Parathyroid adenoma (tissue), 2 donors: ENCODE data around the gene ADCYAP1.

Experiments
- H2AFZ ChIP-seq: fragments of 300-600 bp; sonication (generic); one replicate; pipeline ENCODE4 v1.7.0; 2017; ENCODE audit warnings: antibody characterized with exemption, mild to moderate bottlenecking
- H3K27ac ChIP-seq: fragments of 300-600 bp; sonication (generic); one replicate; pipeline ENCODE4 v1.7.0; 2017
- H3K27me3 ChIP-seq: fragments of 300-600 bp; sonication (generic); one replicate; pipeline ENCODE4 v1.7.0; 2017; ENCODE audit warnings: low read length; ENCODE audit not compliant: control insufficient read depth, insufficient read depth
- H3K36me3 ChIP-seq: fragments of 300-600 bp; sonication (generic); one replicate; pipeline ENCODE4 v1.7.0; 2017; ENCODE audit warnings: low read length; ENCODE audit not compliant: control insufficient read depth, insufficient read depth
- H3K4me1 ChIP-seq: fragments of 300-600 bp; sonication (generic); one replicate; pipeline ENCODE4 v1.7.0; 2017; ENCODE audit warnings: control low read depth
- H3K4me2 ChIP-seq: fragments of 300-600 bp; sonication (generic); one replicate; pipeline ENCODE4 v1.7.0; 2017; ENCODE audit warnings: low read length
- H3K4me3 ChIP-seq: fragments of 300-600 bp; sonication (generic); one replicate; pipeline ENCODE4 v1.7.0; 2017; ENCODE audit warnings: low read depth, low read length
- H3K79me2 ChIP-seq: fragments of 300-600 bp; sonication (generic); one replicate; pipeline ENCODE4 v1.7.0; 2017; ENCODE audit warnings: control low read depth
- H3K9ac ChIP-seq: fragments of 300-600 bp; sonication (generic); one replicate; pipeline ENCODE4 v1.7.0; 2017; ENCODE audit warnings: mild to moderate bottlenecking
- H3K9me3 ChIP-seq: fragments of 300-600 bp; sonication (generic); one replicate; pipeline ENCODE4 v1.7.0; 2017; ENCODE audit warnings: low read length; ENCODE audit not compliant: control insufficient read depth
- CTCF ChIP-seq: fragments of 300-600 bp; sonication (generic); IDR thresholded peaks from one replicate; pipeline ENCODE4 v1.7.0; 2017; ENCODE audit warnings: antibody characterized with exemption, mild to moderate bottlenecking
- donor health status: primary hyperparathyroidism.

Gene ADCYAP1

DNA sequence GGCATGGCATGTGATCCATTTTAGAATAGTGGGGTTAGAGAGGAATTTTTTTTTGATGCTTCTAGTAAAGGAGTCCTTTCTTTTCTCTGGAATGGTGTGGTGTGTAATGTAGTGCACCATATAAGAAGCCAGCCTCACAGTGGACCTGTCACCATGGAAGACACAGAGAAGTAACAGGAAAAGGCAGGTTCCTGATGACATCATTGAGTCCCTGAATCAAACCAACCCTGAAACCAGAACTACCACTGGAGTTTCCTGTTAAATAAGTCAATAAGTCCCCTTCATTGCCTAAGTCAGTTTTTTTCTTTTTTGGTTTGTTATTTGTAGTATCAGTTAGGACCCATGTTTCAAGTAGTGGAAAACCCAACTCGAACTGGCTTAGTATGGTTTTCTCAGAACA lies 11.9 kb downstream of the ADCYAP1 start:
- Histone ChIP-seq H3K4me3 (no peak overlapping the region), H3K4me1 (no peaks in the 10 kb centered on the region), H3K9ac (no peak overlapping the region), H3K27ac (no peak overlapping the region), H3K36me3 (no peaks in the 10 kb centered on the region), H3K27me3 (peaks cover 5% of the 10 kb centered on the region), H3K4me2 (no peak overlapping the region), H3K9me3 (no peaks in the 10 kb centered on the region), H3K79me2 (no peaks in the 10 kb centered on the region), H2AFZ (no peak overlapping the region)
- TF ChIP-seq CTCF, result no peak

- Histone ChIP-seq H3K9ac (no peak overlapping the region), H3K4me3 (no peak overlapping the region), H3K27me3 (no peaks in the 10 kb centered on the region), H3K4me1 (no peaks in the 10 kb centered on the region), H3K4me2 (no peak overlapping the region), H3K9me3 (no peaks in the 10 kb centered on the region), H3K79me2 (no peaks in the 10 kb centered on the region), H2AFZ (no peak overlapping the region), H3K27ac (no peak overlapping the region), H3K36me3 (no peaks in the 10 kb centered on the region)
- no peak for TF ChIP-seq CTCF
Observed at GRCh38 chr18:919078-919477, 14.4 kb downstream of the ADCYAP1 start.

DNA sequence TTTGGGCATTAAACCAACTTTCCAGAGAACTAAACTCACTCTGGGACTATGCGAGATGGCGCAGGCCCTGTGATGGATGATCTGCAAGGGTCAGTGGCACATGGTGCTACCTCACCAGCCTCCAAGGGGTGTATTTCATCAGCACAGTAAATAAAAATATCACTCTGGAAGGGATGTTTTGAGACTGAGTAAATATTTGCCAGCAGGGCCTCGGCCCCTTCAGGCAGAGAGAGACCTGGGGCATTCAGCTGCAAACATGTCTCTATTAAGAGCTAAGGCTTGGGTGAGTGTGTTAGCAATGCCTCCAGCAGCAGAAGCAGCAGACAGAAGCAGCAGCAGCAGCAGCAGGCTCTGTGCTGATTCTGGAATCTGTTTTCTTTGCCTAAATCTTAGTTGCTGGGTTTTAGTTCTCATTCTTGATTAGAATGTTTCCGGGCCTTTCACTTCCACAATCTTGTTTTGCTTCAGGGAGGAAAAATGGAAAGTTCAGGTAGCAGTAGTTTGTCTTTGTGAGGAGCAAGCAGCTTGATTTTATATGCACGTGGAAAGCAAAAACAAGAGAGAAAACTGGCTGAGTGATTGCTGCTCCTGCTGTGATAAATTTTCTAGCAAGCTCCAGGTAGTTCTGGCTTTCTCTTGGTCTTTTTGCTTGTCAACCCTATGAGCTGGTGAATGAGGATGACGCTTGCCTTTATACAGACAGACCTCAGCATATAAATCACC lies 18.6 kb downstream of the ADCYAP1 start:
- Histone ChIP-seq H2AFZ (no peak overlapping the region), H3K9me3 (no peaks in the 10 kb centered on the region), H3K4me2 (no peak overlapping the region), H3K36me3 (no peaks in the 10 kb centered on the region), H3K27me3 (no peaks in the 10 kb centered on the region), H3K4me3 (no peak overlapping the region), H3K9ac (no peak overlapping the region), H3K27ac (no peak overlapping the region), H3K79me2 (no peaks in the 10 kb centered on the region), H3K4me1 (no peaks in the 10 kb centered on the region)
- no peak for TF ChIP-seq CTCF

- TF ChIP-seq CTCF, result no peak
- no peaks in the 10 kb centered on the region for H3K9me3 ChIP-seq
- H3K4me2 ChIP-seq, result no peak overlapping the region
- H3K4me1 ChIP-seq, result no peaks in the 10 kb centered on the region
- no peaks in the 10 kb centered on the region for H3K27me3 ChIP-seq
- no peak overlapping the region for H3K27ac ChIP-seq
- H2AFZ ChIP-seq, result no peak overlapping the region
- no peaks in the 10 kb centered on the region for H3K36me3 ChIP-seq
- H3K4me3 ChIP-seq, result no peak overlapping the region
- no peak overlapping the region for H3K9ac ChIP-seq
- H3K79me2 ChIP-seq, result no peaks in the 10 kb centered on the region
Observed at GRCh38 chr18:924987-925386, 20.3 kb downstream of the ADCYAP1 start.

GRCh38 chr18:926946-927345 lies 22.3 kb downstream of the ADCYAP1 start:
- Histone ChIP-seq H2AFZ (no peak overlapping the region), H3K4me3 (no peak overlapping the region), H3K36me3 (no peaks in the 10 kb centered on the region), H3K4me2 (no peak overlapping the region), H3K27me3 (no peaks in the 10 kb centered on the region), H3K27ac (no peak overlapping the region), H3K4me1 (no peaks in the 10 kb centered on the region), H3K9me3 (no peaks in the 10 kb centered on the region), H3K9ac (no peak overlapping the region), H3K79me2 (no peaks in the 10 kb centered on the region)
- no peak for TF ChIP-seq CTCF
